Neural progenitor cell (in vitro differentiated cells): ENCODE measurements around the gene NFIA. TPM values are rescaled to one million over a fixed set of nuclear protein-coding genes. Genes with fewer than 3 reads are reported as not detected.
A peak's percentile ranks its signal among the peaks of the same experiment; 100 is the strongest.

Experiments
- DNase-seq: peaks from one replicate; pipeline ENCODE4 v3.0.0-alpha.2; 2016; ENCODE audit warnings: low spot score
- H2AFZ ChIP-seq: fragments of 200-600 bp; sonication (generic); replicated peaks from 2 replicates; pipeline ENCODE4 v1.6.1; 2016; ENCODE audit warnings: antibody characterized with exemption
- H3F3A ChIP-seq: fragments of 200-600 bp; sonication (generic); 2 replicates; pipeline ENCODE4 v1.6.1; 2016; ENCODE audit warnings: antibody characterized with exemption, low read depth
- H3K27ac ChIP-seq: fragments of 200-600 bp; sonication (generic); 2 replicates; pipeline ENCODE4 v1.5.1; 2016; ENCODE audit warnings: mild to moderate bottlenecking
- H3K27me3 ChIP-seq: fragments of 200-600 bp; sonication (generic); 2 replicates; pipeline ENCODE4 v1.6.1; 2016; ENCODE audit warnings: mild to moderate bottlenecking, moderate library complexity
- H3K36me3 ChIP-seq: fragments of 200-600 bp; sonication (generic); 2 replicates; pipeline ENCODE4 v1.5.1; 2016
- H3K4me1 ChIP-seq: fragments of 200-600 bp; sonication (generic); 2 replicates; pipeline ENCODE4 v1.6.1; 2016; ENCODE audit warnings: mixed run types
- H3K4me2 ChIP-seq: fragments of 200-600 bp; sonication (generic); 2 replicates; pipeline ENCODE4 v1.6.1; 2016
- H3K4me3 ChIP-seq: fragments of 200-600 bp; sonication (generic); 2 replicates; pipeline ENCODE4 v1.5.1; 2016
- H3K79me2 ChIP-seq: fragments of 200-600 bp; sonication (generic); 2 replicates; pipeline ENCODE4 v1.6.1; 2016; ENCODE audit warnings: low read depth
- H3K9ac ChIP-seq: fragments of 200-600 bp; sonication (generic); 2 replicates; pipeline ENCODE4 v1.6.1; 2016
- H3K9me3 ChIP-seq: fragments of 200-600 bp; sonication (generic); 2 replicates; pipeline ENCODE4 v1.5.1; 2016; ENCODE audit warnings: low read depth
- H4K20me1 ChIP-seq: fragments of 200-600 bp; sonication (generic); 2 replicates; pipeline ENCODE4 v1.6.1; 2016; ENCODE audit warnings: low read depth
- H3K27ac Mint-ChIP-seq: 3 replicates; pipeline ENCODE4 v1.8.0; 2021; ENCODE audit warnings: mixed read lengths
- H3K27me3 Mint-ChIP-seq: 2 replicates; pipeline ENCODE4 v1.8.0; 2022; ENCODE audit warnings: low read depth, mild to moderate bottlenecking, inconsistent platforms, moderate library complexity, mixed read lengths; ENCODE audit not compliant: insufficient read depth
- H3K36me3 Mint-ChIP-seq: 3 replicates; pipeline ENCODE4 v1.8.0; 2021; ENCODE audit warnings: mixed read lengths
- H3K4me1 Mint-ChIP-seq: 3 replicates; pipeline ENCODE4 v1.8.0; 2021; ENCODE audit warnings: mixed read lengths
- H3K4me3 Mint-ChIP-seq: 3 replicates; pipeline ENCODE4 v1.8.0; 2021; ENCODE audit warnings: mild to moderate bottlenecking, moderate library complexity, mixed read lengths
- H3K9me3 Mint-ChIP-seq: 3 replicates; pipeline ENCODE4 v1.8.0; 2020; ENCODE audit warnings: mixed read lengths
- CTCF ChIP-seq: fragments of 200-600 bp; sonication (generic); IDR thresholded peaks from 2 replicates; pipeline ENCODE4 v1.5.1; 2017; ENCODE audit warnings: antibody characterized with exemption, mild to moderate bottlenecking
- EZH2 ChIP-seq: fragments of 200-600 bp; sonication (generic); IDR thresholded peaks from 2 replicates; pipeline ENCODE4 v1.6.1; 2017; ENCODE audit warnings: antibody characterized with exemption, mild to moderate bottlenecking, moderate library complexity
- EZH2phosphoT487 ChIP-seq: fragments of 200-600 bp; sonication (generic); IDR thresholded peaks from 2 replicates; pipeline ENCODE4 v1.6.1; 2017; ENCODE audit warnings: antibody characterized with exemption
- total RNA-seq: library from RNA; depleted of rRNA; stranded (reverse); fragments of >200 nt; gene quantifications from 2 replicates; pipeline ENCODE4 v1.2.3, GENCODE V29; 2015; ENCODE audit warnings: low replicate concordance

The NFIA gene
- total RNA-seq, 1 donor from 2014 or later: 5.3 TPM

DNA sequence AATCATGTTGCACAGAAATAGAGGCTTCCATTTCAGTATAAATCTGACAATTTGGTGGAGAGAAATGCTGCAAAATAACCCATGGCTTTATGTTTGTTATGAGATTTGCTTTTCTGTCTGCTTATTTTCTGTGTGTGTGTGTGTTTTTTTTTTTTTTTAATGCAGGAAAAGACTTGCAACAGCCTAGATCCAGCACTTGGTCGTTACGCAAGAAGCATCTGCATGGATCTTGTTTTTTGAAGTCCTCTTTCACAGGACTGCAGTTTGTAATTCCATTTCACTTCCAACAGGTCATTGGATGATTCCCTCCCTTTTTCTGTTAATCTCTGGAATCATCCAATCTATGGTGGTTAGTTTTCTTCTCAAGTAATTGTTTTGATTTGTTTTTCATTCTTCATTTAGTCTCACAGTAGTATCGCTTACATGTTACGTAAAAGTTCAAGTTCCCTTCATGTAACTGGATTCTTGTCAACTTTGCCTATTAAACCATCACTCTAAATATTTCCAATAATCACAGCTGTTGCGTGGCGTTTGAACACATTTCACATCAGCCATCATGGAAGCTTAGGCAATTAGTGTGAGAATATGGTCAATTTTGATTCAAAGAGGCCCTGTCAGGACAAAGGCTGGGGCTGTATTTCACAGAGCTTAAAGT is 312.9 kb downstream of the NFIA start:
- Histone ChIP-seq H3K4me2 (no peak overlapping the region), H3K27me3 (peaks cover 61% of the 10 kb centered on the region), H3K79me2 (no peaks in the 10 kb centered on the region), H3K4me3 (no peak overlapping the region), H3K9me3 (no peaks in the 10 kb centered on the region), H4K20me1 (peaks cover 8% of the 10 kb centered on the region), H2AFZ (no peak overlapping the region), H3K4me1 (peaks cover 11% of the 10 kb centered on the region), H3F3A (peaks cover 7% of the 10 kb centered on the region), H3K27ac (no peak overlapping the region), H3K36me3 (no peaks in the 10 kb centered on the region), H3K9ac (no peak overlapping the region)
- DNase-seq: no peak
- TF ChIP-seq EZH2phosphoT487 (no peak), CTCF (no peak), EZH2 (no peak)
- H3K27ac Mint-ChIP-seq: peak overlapping the region; percentile 31
- H3K9me3 Mint-ChIP-seq: no peaks in the 10 kb centered on the region
- H3K36me3 Mint-ChIP-seq: no peaks in the 10 kb centered on the region
- H3K4me1 Mint-ChIP-seq: peaks cover 45% of the 10 kb centered on the region
- H3K27me3 Mint-ChIP-seq: peaks cover 5% of the 10 kb centered on the region
- H3K4me3 Mint-ChIP-seq: no peak overlapping the region

DNA sequence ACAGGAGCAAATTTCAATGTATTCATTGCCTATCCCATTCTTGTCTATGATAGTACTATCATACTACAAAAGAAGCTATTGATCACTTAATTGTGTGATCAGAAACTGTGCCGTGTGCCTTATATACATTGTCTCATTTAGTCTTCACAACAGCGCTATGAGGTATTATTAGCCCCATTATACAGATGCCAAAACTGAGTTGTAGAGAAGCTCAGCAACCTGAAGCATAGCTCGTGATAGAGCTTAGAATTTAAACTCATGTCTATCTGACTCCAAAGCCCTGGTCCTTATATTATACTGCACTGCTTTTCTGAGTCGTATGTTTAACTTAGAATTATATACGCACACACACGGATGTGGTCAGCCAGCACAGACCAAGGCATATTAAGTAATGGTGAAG is 315.1 kb downstream of the NFIA start:
- Histone ChIP-seq H3F3A (peaks cover under 1% of the 10 kb centered on the region), H3K27me3 (peaks cover 38% of the 10 kb centered on the region), H2AFZ (no peak overlapping the region), H3K79me2 (no peaks in the 10 kb centered on the region), H4K20me1 (peaks cover 5% of the 10 kb centered on the region), H3K27ac (no peak overlapping the region), H3K36me3 (no peaks in the 10 kb centered on the region), H3K9me3 (no peaks in the 10 kb centered on the region), H3K9ac (no peak overlapping the region), H3K4me2 (no peak overlapping the region), H3K4me1 (peaks cover 5% of the 10 kb centered on the region), H3K4me3 (no peak overlapping the region)
- TF ChIP-seq CTCF (no peak), EZH2phosphoT487 (no peak), EZH2 (no peak)
- Mint-ChIP-seq H3K27me3 (no peaks in the 10 kb centered on the region), H3K27ac (no peak overlapping the region), H3K4me1 (peaks cover 35% of the 10 kb centered on the region), H3K36me3 (peaks cover 6% of the 10 kb centered on the region), H3K9me3 (no peaks in the 10 kb centered on the region), H3K4me3 (no peak overlapping the region)
- no peak for DNase-seq

DNA sequence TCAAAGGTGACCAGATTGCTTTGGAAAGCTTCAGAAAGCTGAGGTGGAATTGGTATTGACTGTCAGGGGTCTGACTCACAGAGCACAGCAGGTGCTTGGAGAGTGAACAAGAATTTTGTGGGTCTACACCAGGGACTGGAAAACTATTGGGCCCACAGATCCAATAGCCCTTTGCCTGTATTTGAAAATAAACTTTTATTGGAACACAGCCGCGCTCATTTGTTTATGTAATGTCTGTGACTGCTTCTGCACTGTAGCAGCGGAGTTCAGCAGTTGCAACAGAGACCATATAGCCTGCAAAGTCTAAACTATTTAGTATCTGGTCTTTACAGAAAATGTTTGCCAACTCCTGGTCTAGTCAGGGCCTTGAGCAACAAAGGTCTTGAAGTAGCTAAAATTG is 315.6 kb downstream of the NFIA start:
- Histone ChIP-seq H3K9me3 (no peaks in the 10 kb centered on the region), H3K36me3 (no peaks in the 10 kb centered on the region), H3K79me2 (no peaks in the 10 kb centered on the region), H3K9ac (no peak overlapping the region), H3K4me1 (peaks cover under 1% of the 10 kb centered on the region), H3K4me2 (no peak overlapping the region), H2AFZ (no peak overlapping the region), H3K27me3 (peaks cover 34% of the 10 kb centered on the region), H3K4me3 (no peak overlapping the region), H3F3A (no peaks in the 10 kb centered on the region), H3K27ac (no peak overlapping the region), H4K20me1 (peaks cover under 1% of the 10 kb centered on the region)
- Mint-ChIP-seq H3K36me3 (peaks cover 7% of the 10 kb centered on the region), H3K27ac (no peak overlapping the region), H3K4me1 (peaks cover 35% of the 10 kb centered on the region), H3K9me3 (no peaks in the 10 kb centered on the region), H3K27me3 (no peaks in the 10 kb centered on the region), H3K4me3 (no peak overlapping the region)
- TF ChIP-seq CTCF: no peak
- TF ChIP-seq EZH2phosphoT487: no peak
- TF ChIP-seq EZH2: no peak
- DNase-seq: no peak
